Measurements from ENCODE around the gene KDELR3. TPM values are rescaled to one million over a fixed set of nuclear protein-coding genes. Genes with fewer than 3 reads are reported as not detected.

KDELR3 gene
- total and polyA plus RNA-seq, 2 of the 8 experiments (the other 6 are each of a cell fraction or from before 2014, with no cell fraction given) = 7.9 to 13.0 TPM

GRCh38 chr22:38451864-38452263 is 16.0 kb upstream of the KDELR3 start:
- TF ChIP-seq MAFK (IDR thresholded peaks at IDR 0.05; ENCODE audit: low read depth, low read length) (no peak), SIX5 (IDR thresholded peaks at IDR 0.05; ENCODE audit: low read depth, low read length) (no peak), POU5F1 (IDR thresholded peaks at IDR 0.05; ENCODE audit: low read depth, low read length) (no peak), CTCF (IDR thresholded peaks at IDR 0.05; ENCODE audit: control extremely low read depth in 1 of 3, insufficient read depth in 1 of 3, low read depth in 1 of 3, low read length in 3 of 3) (no peak), CEBPB (IDR thresholded peaks at IDR 0.05; ENCODE audit: low read depth, low read length) (no peak)
- H3K4me3 ChIP-seq (ENCODE audit: extremely low read depth in 1 of 4, insufficient read depth in 2 of 4, low read depth in 3 of 4, low read length in 4 of 4) = no peak overlapping the region
- no peak overlapping the region for H3K4ac ChIP-seq (replicated peaks; ENCODE audit: insufficient read length, low read depth, low read length)
- peaks cover 15 to 35% (median 29%) of the 10 kb centered on the region in 4 experiments for H3K27me3 ChIP-seq (replicated peaks in 1 of 4; ENCODE audit: control insufficient read depth in 3 of 4, extremely low read depth in 1 of 4, insufficient read depth in 3 of 4, low read length in 3 of 4)
- H2AFZ ChIP-seq (ENCODE audit: low read length) = no peak overlapping the region
- H3K79me2 ChIP-seq (ENCODE audit: control insufficient read depth in 1 of 2, insufficient read depth in 2 of 2, low read length in 2 of 2) = no peaks in the 10 kb centered on the region
- ChIA-PET POLR2A (ENCODE audit: partially characterized antibody) (interaction anchor here (0.6 to 3.3 kb wide), 7 partner anchors 10 to 53 kb away, joined by 3 to 11 read pairs (median 4); partner anchors contain the start of gene KDELR3), CTCF (ENCODE audit: partially characterized antibody) (interaction anchor here (0.6 to 7.4 kb wide), 6 partner anchors 9 to 122 kb away, joined by 3 to 78 read pairs (median 6); partner anchors contain the start of gene DMC1)
- no peaks in the 10 kb centered on the region for H3K9me3 ChIP-seq (ENCODE audit: insufficient read depth in 2 of 2, low read depth in 1 of 2, low read length in 1 of 2)
- no peak overlapping the region for H2BK5ac ChIP-seq (ENCODE audit: low read depth, low read length)
- H4K8ac ChIP-seq (ENCODE audit: extremely low read depth, insufficient read depth, low read length) = no peak overlapping the region
- H3K79me1 ChIP-seq (ENCODE audit: low read depth, low read length) = no peaks in the 10 kb centered on the region
- peaks cover 0 to 18% (median 9%) of the 10 kb centered on the region in 4 experiments; a peak in 6 of 7 replicates for H3K4me1 ChIP-seq (replicated peaks in 1 of 4; ENCODE audit: control insufficient read depth in 3 of 4, insufficient read depth in 4 of 4, low read length in 3 of 4)
- FAIRE-seq (no peak), DNase-seq (ENCODE audit: low read depth in 1 of 2, low spot score in 2 of 2) (no peak)
- no peak overlapping the region for H3K56ac ChIP-seq (replicated peaks; ENCODE audit: insufficient read length, low read depth, low read length)
- H3K27ac ChIP-seq (ENCODE audit: low read depth, low read length) = no peak overlapping the region
- WGBS, 2 experiments (ENCODE audit: extremely low coverage in 1 of 2, insufficient coverage in 1 of 2, insufficient read length in 1 of 2, insufficient replicate concordance in 2 of 2, low coverage in 1 of 2, low lambda C conversion rate in 2 of 2, missing lambda C conversion rate in 1 of 2) = 81% methylated on average over 4 of the region's 4 CpGs; no CpG with 5 or more reads in 1 of the 2 experiments
- H3K23ac ChIP-seq (ENCODE audit: insufficient read length) = no peak overlapping the region
- no peak overlapping the region for H3K18ac ChIP-seq (ENCODE audit: extremely low read depth, low read length)
- no peak overlapping the region for H2BK12ac ChIP-seq (ENCODE audit: low read depth, low read length)
- H4K5ac ChIP-seq (ENCODE audit: insufficient read length, low read depth, low read length) = no peak overlapping the region
- 0 out of 2 replicates have a peak overlapping the region, but pooled peaks have one; percentile 53 for H2AK5ac ChIP-seq (ENCODE audit: low read depth, low read length)
- no peak overlapping the region for H4K91ac ChIP-seq (replicated peaks; ENCODE audit: insufficient read length, low read length)
- H3K9ac ChIP-seq (replicated peaks in 1 of 4; ENCODE audit: extremely low read depth in 1 of 4, low read depth in 3 of 4, low read length in 3 of 4) = no peak overlapping the region
- peaks cover 5 to 10% of the 10 kb centered on the region in 2 experiments for H4K20me1 ChIP-seq (replicated peaks in 1 of 2; ENCODE audit: control insufficient read depth in 1 of 2, insufficient read depth in 2 of 2, low read length in 2 of 2)
- 0 out of 2 replicates have a peak overlapping the region, but pooled peaks have one; percentile 61 for H2BK15ac ChIP-seq (ENCODE audit: low read length)
- H3K14ac ChIP-seq (ENCODE audit: insufficient read length) = no peak overlapping the region
- H2BK20ac ChIP-seq (ENCODE audit: low read length) = no peak overlapping the region
- no peak overlapping the region for H3K4me2 ChIP-seq (ENCODE audit: insufficient read depth in 1 of 2, low read depth in 2 of 2, low read length in 2 of 2)
- no peak overlapping the region for H2BK120ac ChIP-seq (replicated peaks; ENCODE audit: low read depth, low read length)
- H3K23me2 ChIP-seq (ENCODE audit: low read depth, low read length) = peaks cover 17% of the 10 kb centered on the region; the same call in 1 of the 2 replicates
- H3K36me3 ChIP-seq (ENCODE audit: control insufficient read depth in 2 of 4, insufficient read depth in 4 of 4, low read length in 3 of 4) = no peaks in the 10 kb centered on the region; a peak in 1 of 8 replicates
